SH-SY5Y (cell line): ENCODE data around the gene CPA5.

ENCODE experiments used
- GATA2 ChIP-seq: IDR thresholded peaks from 2 replicates; pipeline ENCODE4 v1.6.1; 2011; ENCODE audit warnings: mild to moderate bottlenecking, low read depth, low read length
- GATA3 ChIP-seq: IDR thresholded peaks from 2 replicates; pipeline ENCODE4 v1.6.1; 2011; ENCODE audit warnings: low read depth, mild to moderate bottlenecking, low read length, moderate library complexity

- TF ChIP-seq GATA2 (no peak), GATA3 (no peak)
These were observed 2.7 kb upstream of the CPA5 start for GRCh38 chr7:130341882-130342281.
